Epithelial cell of proximal tubule (primary cell): Measurements from ENCODE around the gene ITPRID2. TPM values are rescaled to one million over a fixed set of nuclear protein-coding genes. Genes with fewer than 3 reads are reported as not detected.

Experiments
- DNase-seq: peaks from one replicate; pipeline ENCODE4 v3.0.0-alpha.2; 2011; ENCODE audit warnings: low read depth
- H3K4me3 ChIP-seq: 2 replicates; pipeline ENCODE4 v1.5.1; 2011; ENCODE audit warnings: low read depth, mild to moderate bottlenecking, low read length
- CTCF ChIP-seq: conservative IDR thresholded peaks from 2 replicates; pipeline ENCODE4 v1.5.1; 2012; ENCODE audit warnings: low read depth, mild to moderate bottlenecking, low read length
- total RNA-seq: library from RNA; depleted of rRNA; stranded (reverse); fragments of >200 nt; gene quantifications from 2 replicates; pipeline ENCODE4 v1.2.3, GENCODE V29; 2015

The ITPRID2 gene
- total RNA-seq, 1 donor from 2014 or later: 112 TPM

- TF ChIP-seq CTCF: no peak
- no peak for DNase-seq
- no peak overlapping the region for H3K4me3 ChIP-seq
These were observed 31.7 kb upstream of the ITPRID2 start for GRCh38 chr2:181859803-181860202.

GRCh38 chr2:181861379-181861778 lies 30.2 kb upstream of the ITPRID2 start:
- no peak for DNase-seq
- no peak for TF ChIP-seq CTCF
- no peak overlapping the region for H3K4me3 ChIP-seq

- no peak for TF ChIP-seq CTCF
- H3K4me3 ChIP-seq: no peak overlapping the region
- no peak for DNase-seq
These were observed 28.8 kb upstream of the ITPRID2 start for GRCh38 chr2:181862583-181863281.

- no peak for DNase-seq
These were observed 19.4 kb upstream of the ITPRID2 start for GRCh38 chr2:181872178-181872577.

GRCh38 chr2:181876614-181877063 lies 14.9 kb upstream of the ITPRID2 start:
- TF ChIP-seq CTCF: no peak
- peak; percentile 72 for DNase-seq
- no peak overlapping the region for H3K4me3 ChIP-seq

More at GRCh38 chr2:181872178-181872577, 19.4 kb upstream of the ITPRID2 start:
- no peak overlapping the region for H3K4me3 ChIP-seq
- TF ChIP-seq CTCF: no peak

GRCh38 chr2:181877181-181877664 lies 14.3 kb upstream of the ITPRID2 start:
- no peak overlapping the region for H3K4me3 ChIP-seq
- TF ChIP-seq CTCF: no peak
- no peak for DNase-seq

- DNase-seq: no peak
- TF ChIP-seq CTCF: no peak
- H3K4me3 ChIP-seq: no peak overlapping the region
These were observed 13.1 kb upstream of the ITPRID2 start for GRCh38 chr2:181878448-181878847.
